GM19395 (cell line): ENCODE results near the gene GOLGA8F.
"Not testable (repeated sequence)": the region's sequence is repeated elsewhere in the genome, so short reads cannot be mapped to it uniquely, and the experiment has no call there.

ENCODE experiments used
- ATAC-seq: cut with Tn5 transposase; IDR thresholded peaks from one replicate; pipeline ENCODE4 v1.9.1; 2021; ENCODE audit warnings: mild to moderate bottlenecking, moderate library complexity; ENCODE audit not compliant: unreplicated experiment

Gene GOLGA8F, protein sequence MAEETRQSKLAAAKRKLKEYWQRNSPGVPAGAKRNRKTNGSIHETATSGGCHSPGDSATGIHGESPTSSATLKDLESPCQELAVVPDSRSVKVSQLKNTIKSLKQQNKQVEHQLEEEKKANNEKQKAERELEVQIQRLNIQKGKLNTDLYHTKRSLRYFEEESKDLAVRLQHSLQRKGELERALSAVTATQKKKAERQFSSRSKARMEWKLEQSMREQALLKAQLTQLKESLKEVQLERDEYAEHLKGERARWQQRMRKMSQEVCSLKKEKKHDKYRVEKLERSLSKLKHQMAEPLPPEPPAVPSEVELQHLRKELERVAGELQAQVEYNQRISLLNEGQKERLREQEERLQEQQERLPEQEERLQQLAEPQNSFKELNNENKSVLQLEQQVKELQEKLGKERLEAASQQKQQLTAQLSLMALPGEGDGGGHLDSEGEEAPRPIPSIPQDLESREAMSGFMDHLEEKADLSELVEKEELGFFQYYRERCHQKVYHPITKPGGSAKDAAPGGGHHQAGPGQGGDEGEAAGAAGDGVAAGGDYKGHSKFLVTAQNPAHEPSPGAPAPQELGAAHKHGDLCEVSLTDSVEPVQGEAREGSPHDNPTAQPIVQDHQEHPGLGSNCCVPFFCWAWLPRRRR

GRCh38 chr15:28378364-28378763, at the start of gene GOLGA8F:
GOLGA8F (plus strand) TSS chr15:28378664; CDS start chr15:28378762, 98 bp downstream.
- ATAC-seq = not testable (repeated sequence)

- ATAC-seq = not testable (repeated sequence)
Measured at GRCh38 chr15:28357984-28358383, 20.5 kb upstream of the GOLGA8F start, which contains the start of gene GOLGA6L24. GOLGA6L24 (minus strand) TSS chr15:28358084; CDS start chr15:28358023, 61 bp downstream.

DNA sequence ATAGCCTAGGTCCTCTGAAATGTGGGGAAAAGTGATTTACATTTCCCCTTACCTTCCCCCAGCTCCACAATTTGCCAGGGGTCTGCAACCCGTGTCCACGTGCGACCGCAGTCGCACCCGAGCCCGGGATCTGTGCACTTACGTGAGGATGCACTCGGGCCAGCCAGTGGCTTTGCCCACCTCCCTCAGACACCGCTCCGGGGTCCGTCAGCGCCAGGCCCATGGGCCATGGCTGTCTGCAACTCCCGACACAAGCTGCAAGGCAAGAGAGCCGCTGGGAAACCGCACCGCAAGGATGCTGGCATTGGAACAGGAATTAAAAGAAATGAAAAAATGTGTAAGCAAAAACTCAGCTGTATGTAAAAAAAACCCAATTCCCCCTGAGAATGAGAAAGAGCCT, 13.0 kb upstream of the GOLGA8F start:
- not testable (repeated sequence) for ATAC-seq

- not testable (repeated sequence) for ATAC-seq
Measured at GRCh38 chr15:28380053-28380452, 1.6 kb downstream of the GOLGA8F start.

- ATAC-seq = not testable (repeated sequence)
Measured at GRCh38 chr15:28396022-28396421, 17.6 kb downstream of the GOLGA8F start.

DNA sequence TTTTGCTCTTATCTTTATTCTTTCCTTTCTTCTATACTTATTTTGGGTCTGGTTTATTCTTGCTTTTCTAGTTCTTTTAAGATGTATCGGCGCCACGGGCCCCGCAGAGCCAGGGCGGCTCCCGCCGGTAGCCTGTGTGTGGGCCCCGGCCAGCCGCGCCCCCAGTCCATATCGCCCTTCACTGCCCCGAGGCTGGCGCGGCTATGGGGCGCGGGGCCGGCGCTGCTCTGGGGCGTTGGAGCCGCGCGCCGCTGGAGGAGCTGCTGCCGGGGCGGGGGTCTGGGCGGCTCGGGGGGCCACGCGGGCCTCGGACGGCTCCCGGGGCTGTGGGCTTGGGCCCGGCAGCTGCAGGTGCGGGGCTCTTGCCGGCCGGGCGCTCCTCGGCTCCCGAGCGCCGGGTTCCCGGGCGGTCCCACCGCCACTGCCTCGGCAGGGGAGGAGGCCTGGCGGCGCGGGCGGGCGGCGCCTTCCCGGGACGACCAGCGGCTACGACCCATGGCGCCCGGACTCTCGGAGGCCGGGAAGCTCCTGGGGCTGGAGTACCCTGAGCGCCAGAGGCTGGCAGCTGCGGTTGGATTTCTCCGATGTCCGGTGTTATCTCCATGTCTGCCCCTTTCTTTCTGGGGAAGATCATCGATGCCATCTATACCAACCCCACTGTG, 24.4 kb downstream of the GOLGA8F start:
- not testable (repeated sequence) for ATAC-seq

DNA sequence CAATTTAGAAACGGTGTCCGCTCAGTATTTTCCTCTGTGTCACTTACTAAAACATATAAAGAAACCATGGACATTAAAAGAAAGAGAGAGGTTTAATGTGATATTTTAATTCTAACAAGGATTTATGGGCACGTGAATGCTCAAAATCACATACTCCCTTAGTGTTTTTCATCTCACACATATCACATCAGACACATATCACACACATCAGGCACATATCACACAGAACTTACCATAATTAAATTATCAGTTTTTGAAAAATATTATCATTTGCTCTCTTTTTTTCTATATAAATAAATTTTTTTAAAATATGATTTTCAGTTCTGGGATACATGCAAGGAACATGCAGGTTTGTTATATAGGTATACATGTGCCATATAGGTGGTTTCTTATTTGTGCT, 42.0 kb downstream of the GOLGA8F start:
- not testable (repeated sequence) for ATAC-seq

DNA sequence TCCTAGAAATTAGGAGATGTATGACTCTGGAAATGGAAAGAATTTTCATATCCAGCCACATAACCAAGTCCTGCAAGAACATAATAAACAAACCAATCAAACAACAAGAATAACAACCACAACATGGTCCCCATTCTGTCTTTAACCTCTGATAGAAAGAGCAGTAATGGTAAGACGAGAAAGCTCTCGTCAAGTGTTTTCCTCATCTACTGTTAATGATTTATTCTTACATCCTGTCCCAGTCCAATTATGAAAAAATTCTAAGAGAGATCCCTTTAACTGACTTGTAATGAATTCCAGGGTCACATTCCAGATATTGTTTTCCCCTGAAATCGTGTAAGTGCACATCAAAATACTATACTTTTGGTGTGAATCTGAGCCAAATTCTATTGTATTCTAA, 57.1 kb downstream of the GOLGA8F start:
- not testable (repeated sequence) for ATAC-seq
